Astrocyte (in vitro differentiated cells and primary cell): ENCODE measurements around the gene DLGAP1. TPM values are rescaled to one million over a fixed set of nuclear protein-coding genes. Genes with fewer than 3 reads are reported as not detected.

Experiments
- DNase-seq: peaks from one replicate; pipeline ENCODE4 v3.0.0-alpha.2; 2010; ENCODE audit warnings: low read depth
- FAIRE-seq: peaks from 2 replicates; lab custom pipeline; 2011; peaks lifted over from hg19 to GRCh38; lab: Jason Lieb, UNC
- H2AFZ ChIP-seq: 2 replicates; pipeline ENCODE4 v1.6.0; 2012; ENCODE audit warnings: low read depth, low read length, inconsistent platforms
- H3K27ac ChIP-seq: 2 replicates; pipeline ENCODE4 v1.5.1; 2011; ENCODE audit warnings: low read depth, low read length, inconsistent platforms
- H3K27me3 ChIP-seq: 2 replicates; pipeline ENCODE4 v1.6.0; 2011; ENCODE audit warnings: low read length, inconsistent platforms; ENCODE audit not compliant: insufficient read depth
- H3K36me3 ChIP-seq: 2 replicates; pipeline ENCODE4 v1.5.1; 2011; ENCODE audit warnings: low read length, inconsistent platforms; ENCODE audit not compliant: insufficient read depth
- H3K4me1 ChIP-seq: 2 replicates; pipeline ENCODE4 v1.5.1; 2011; ENCODE audit warnings: low read length, inconsistent platforms; ENCODE audit not compliant: insufficient read depth
- H3K4me2 ChIP-seq: 2 replicates; pipeline ENCODE4 v1.6.0; 2012; ENCODE audit warnings: low read length, inconsistent platforms
- H3K4me3 ChIP-seq: 2 replicates; pipeline ENCODE4 v1.5.1; 2011; ENCODE audit warnings: low read depth, mild to moderate bottlenecking, low read length, inconsistent platforms; ENCODE audit not compliant: insufficient read depth
- H3K79me2 ChIP-seq: 2 replicates; pipeline ENCODE4 v1.6.0; 2012; ENCODE audit warnings: mild to moderate bottlenecking, low read length, inconsistent platforms; ENCODE audit not compliant: insufficient read depth
- H3K9ac ChIP-seq: 2 replicates; pipeline ENCODE4 v1.6.0; 2012; ENCODE audit warnings: mild to moderate bottlenecking, low read length, inconsistent platforms
- H3K9me3 ChIP-seq: 2 replicates; pipeline ENCODE4 v1.5.1; 2012; ENCODE audit warnings: low read depth, mild to moderate bottlenecking, low read length, inconsistent platforms; ENCODE audit not compliant: insufficient read depth
- H4K20me1 ChIP-seq: 2 replicates; pipeline ENCODE4 v1.6.0; 2012; ENCODE audit warnings: low read length, inconsistent platforms; ENCODE audit not compliant: insufficient read depth
- H3K27ac Mint-ChIP-seq: one replicate; pipeline ENCODE4 v1.8.0; 2021; ENCODE audit warnings: mild to moderate bottlenecking, mixed read lengths; ENCODE audit not compliant: unreplicated experiment
- H3K27me3 Mint-ChIP-seq: one replicate; pipeline ENCODE4 v1.8.0; 2021; ENCODE audit warnings: low read depth, mixed read lengths; ENCODE audit not compliant: unreplicated experiment
- H3K36me3 Mint-ChIP-seq: one replicate; pipeline ENCODE4 v1.8.0; 2021; ENCODE audit warnings: low read depth, mixed read lengths; ENCODE audit not compliant: unreplicated experiment
- H3K4me1 Mint-ChIP-seq: one replicate; pipeline ENCODE4 v1.8.0; 2021; ENCODE audit warnings: low read depth, mixed read lengths; ENCODE audit not compliant: unreplicated experiment
- H3K4me3 Mint-ChIP-seq: one replicate; pipeline ENCODE4 v1.8.0; 2021; ENCODE audit warnings: mild to moderate bottlenecking, moderate library complexity, mixed read lengths; ENCODE audit not compliant: unreplicated experiment
- H3K9me3 Mint-ChIP-seq: one replicate; pipeline ENCODE4 v1.8.0; 2021; ENCODE audit warnings: mild to moderate bottlenecking, mixed read lengths; ENCODE audit not compliant: unreplicated experiment
- CTCF ChIP-seq: IDR thresholded peaks from 2 replicates; pipeline ENCODE4 v1.5.1; 2011; ENCODE audit warnings: low read depth, mild to moderate bottlenecking, inconsistent platforms, low read length, moderate library complexity; ENCODE audit not compliant: insufficient read depth
- EZH2 ChIP-seq: IDR thresholded peaks from 2 replicates; pipeline ENCODE4 v1.6.1; 2012; ENCODE audit warnings: mild to moderate bottlenecking, low read length, inconsistent platforms; ENCODE audit not compliant: insufficient read depth
- total RNA-seq: library from RNA; stranded (reverse); gene quantifications from 2 replicates; pipeline ENCODE4 v1.2.1, GENCODE V29; 2021

DLGAP1 gene
- total RNA-seq, 1 donor from 2014 or later: 2.3 TPM

GRCh38 chr18:4271952-4272351, 183.2 kb downstream of the DLGAP1 start:
- Mint-ChIP-seq H3K9me3 (no peaks in the 10 kb centered on the region), H3K27me3 (no peaks in the 10 kb centered on the region), H3K4me1 (no peaks in the 10 kb centered on the region), H3K4me3 (no peak overlapping the region), H3K27ac (no peak overlapping the region), H3K36me3 (no peaks in the 10 kb centered on the region)
- DNase-seq (no peak), FAIRE-seq (no peak)
- no peaks in the 10 kb centered on the region for H3K27me3 ChIP-seq
- H3K27ac ChIP-seq: no peak overlapping the region
- no peaks in the 10 kb centered on the region for H4K20me1 ChIP-seq
- H2AFZ ChIP-seq: no peak overlapping the region
- H3K4me2 ChIP-seq: no peak overlapping the region
- no peak overlapping the region for H3K4me3 ChIP-seq
- H3K4me1 ChIP-seq: no peaks in the 10 kb centered on the region
- H3K9me3 ChIP-seq: no peaks in the 10 kb centered on the region
- no peak overlapping the region for H3K9ac ChIP-seq
- TF ChIP-seq EZH2 (no peak), CTCF (no peak)
- H3K79me2 ChIP-seq: no peaks in the 10 kb centered on the region
- no peaks in the 10 kb centered on the region for H3K36me3 ChIP-seq

- no peaks in the 10 kb centered on the region for H3K27me3 Mint-ChIP-seq
- Histone ChIP-seq H3K79me2 (no peaks in the 10 kb centered on the region), H3K36me3 (no peaks in the 10 kb centered on the region), H2AFZ (no peak overlapping the region), H3K9ac (no peak overlapping the region), H4K20me1 (no peaks in the 10 kb centered on the region), H3K4me1 (no peaks in the 10 kb centered on the region), H3K4me3 (no peak overlapping the region), H3K9me3 (no peaks in the 10 kb centered on the region), H3K27me3 (no peaks in the 10 kb centered on the region), H3K27ac (no peak overlapping the region), H3K4me2 (no peak overlapping the region)
- no peak overlapping the region for H3K27ac Mint-ChIP-seq
- TF ChIP-seq CTCF (no peak), EZH2 (no peak)
- no peak overlapping the region for H3K4me3 Mint-ChIP-seq
- FAIRE-seq (no peak), DNase-seq (no peak)
- H3K9me3 Mint-ChIP-seq: no peaks in the 10 kb centered on the region
- H3K36me3 Mint-ChIP-seq: no peaks in the 10 kb centered on the region
- no peaks in the 10 kb centered on the region for H3K4me1 Mint-ChIP-seq
Measured at GRCh38 chr18:4270988-4271387, 184.1 kb downstream of the DLGAP1 start.

- Mint-ChIP-seq H3K4me3 (no peak overlapping the region), H3K27ac (no peak overlapping the region), H3K4me1 (no peaks in the 10 kb centered on the region), H3K9me3 (no peaks in the 10 kb centered on the region), H3K36me3 (no peaks in the 10 kb centered on the region), H3K27me3 (no peaks in the 10 kb centered on the region)
- DNase-seq (no peak), FAIRE-seq (no peak)
- H3K9ac ChIP-seq: no peak overlapping the region
- TF ChIP-seq CTCF: no peak
- TF ChIP-seq EZH2: no peak
- no peaks in the 10 kb centered on the region for H3K79me2 ChIP-seq
- no peaks in the 10 kb centered on the region for H4K20me1 ChIP-seq
- no peaks in the 10 kb centered on the region for H3K36me3 ChIP-seq
- H2AFZ ChIP-seq: no peak overlapping the region
- no peak overlapping the region for H3K4me3 ChIP-seq
- no peaks in the 10 kb centered on the region for H3K4me1 ChIP-seq
- H3K4me2 ChIP-seq: no peak overlapping the region
- H3K27me3 ChIP-seq: no peaks in the 10 kb centered on the region
- H3K27ac ChIP-seq: no peak overlapping the region
- no peaks in the 10 kb centered on the region for H3K9me3 ChIP-seq
Measured at GRCh38 chr18:4270016-4270415, 185.1 kb downstream of the DLGAP1 start.
